PFSK-1 (cell line): ENCODE data around the gene RABGAP1L.

Experiments used
- POLR2AphosphoS5 ChIP-seq: IDR thresholded peaks from 2 replicates; pipeline ENCODE4 v1.6.1; 2012; ENCODE audit warnings: low read depth, mild to moderate bottlenecking, control low read depth, low read length, moderate library complexity
- REST ChIP-seq, 2 experiments: IDR thresholded peaks; 2 replicates each; pipeline versions ENCODE4 v1.6.1 to v1.8.0; 2011 to 2012; ENCODE audit warnings: low read depth in 2 of 2, low read length in 2 of 2, control low read depth in 1 of 2, inconsistent platforms in 1 of 2, mild to moderate bottlenecking in 1 of 2, moderate library complexity in 1 of 2; ENCODE audit not compliant: insufficient read depth in 1 of 2
- TAF1 ChIP-seq: IDR thresholded peaks from 2 replicates; pipeline ENCODE4 v1.6.1; 2012; ENCODE audit warnings: low read length, control low read depth, borderline replicate concordance; ENCODE audit not compliant: insufficient read depth

GRCh38 chr1:174158767-174159251, 511 bp upstream of the RABGAP1L start:
- TF ChIP-seq POLR2AphosphoS5, result no peak
- no peak for TF ChIP-seq REST (IDR thresholded peaks at IDR 0.05; ENCODE audit: insufficient read depth in 1 of 2, low read depth in 2 of 2, low read length in 2 of 2)
- no peak for TF ChIP-seq TAF1
